GM12864 (cell line): ENCODE results near the gene CCK.
"Not testable (repeated sequence)": the region's sequence is repeated elsewhere in the genome, so short reads cannot be mapped to it uniquely, and the experiment has no call there.

Source experiments
- DNase-seq: peaks from one replicate; pipeline ENCODE4 v3.0.0-alpha.2; 2011; ENCODE audit warnings: low read depth
- H3K4me3 ChIP-seq: 2 replicates; pipeline ENCODE4 v1.5.1; 2011; ENCODE audit warnings: mild to moderate bottlenecking, low read depth, low read length, control low read depth
- TF ChIP-seq, protein P1 (sequence below): IDR thresholded peaks from 2 replicates; pipeline ENCODE4 v1.5.1; 2011; ENCODE audit warnings: low read depth, mild to moderate bottlenecking, moderate library complexity, low read length, control low read depth, inconsistent platforms; ENCODE audit errors: missing control alignments

The CCK gene

DNA sequence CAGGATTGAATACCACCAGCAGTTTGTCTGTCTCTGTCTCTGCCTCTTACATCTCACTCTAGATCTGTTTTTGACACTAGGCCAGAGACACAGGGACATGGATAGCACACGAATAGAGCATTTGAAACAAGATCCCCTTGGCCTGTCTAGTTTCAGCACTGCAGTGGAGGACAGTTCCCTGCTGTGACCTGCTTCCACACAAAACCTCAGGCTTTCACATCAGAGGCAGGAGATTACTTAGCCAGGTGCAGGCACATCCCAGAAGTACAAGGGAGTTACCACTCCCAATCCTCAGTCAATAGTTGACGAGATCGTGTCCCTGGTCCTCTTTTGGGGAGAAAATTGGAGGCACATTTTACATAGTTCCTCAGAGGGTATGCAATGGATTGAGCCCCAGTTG, 34.0 kb upstream of the CCK start:
- no peak for DNase-seq
- H3K4me3 ChIP-seq = no peak overlapping the region
- TF ChIP-seq, protein P1, sequence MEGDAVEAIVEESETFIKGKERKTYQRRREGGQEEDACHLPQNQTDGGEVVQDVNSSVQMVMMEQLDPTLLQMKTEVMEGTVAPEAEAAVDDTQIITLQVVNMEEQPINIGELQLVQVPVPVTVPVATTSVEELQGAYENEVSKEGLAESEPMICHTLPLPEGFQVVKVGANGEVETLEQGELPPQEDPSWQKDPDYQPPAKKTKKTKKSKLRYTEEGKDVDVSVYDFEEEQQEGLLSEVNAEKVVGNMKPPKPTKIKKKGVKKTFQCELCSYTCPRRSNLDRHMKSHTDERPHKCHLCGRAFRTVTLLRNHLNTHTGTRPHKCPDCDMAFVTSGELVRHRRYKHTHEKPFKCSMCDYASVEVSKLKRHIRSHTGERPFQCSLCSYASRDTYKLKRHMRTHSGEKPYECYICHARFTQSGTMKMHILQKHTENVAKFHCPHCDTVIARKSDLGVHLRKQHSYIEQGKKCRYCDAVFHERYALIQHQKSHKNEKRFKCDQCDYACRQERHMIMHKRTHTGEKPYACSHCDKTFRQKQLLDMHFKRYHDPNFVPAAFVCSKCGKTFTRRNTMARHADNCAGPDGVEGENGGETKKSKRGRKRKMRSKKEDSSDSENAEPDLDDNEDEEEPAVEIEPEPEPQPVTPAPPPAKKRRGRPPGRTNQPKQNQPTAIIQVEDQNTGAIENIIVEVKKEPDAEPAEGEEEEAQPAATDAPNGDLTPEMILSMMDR = no peak

DNA sequence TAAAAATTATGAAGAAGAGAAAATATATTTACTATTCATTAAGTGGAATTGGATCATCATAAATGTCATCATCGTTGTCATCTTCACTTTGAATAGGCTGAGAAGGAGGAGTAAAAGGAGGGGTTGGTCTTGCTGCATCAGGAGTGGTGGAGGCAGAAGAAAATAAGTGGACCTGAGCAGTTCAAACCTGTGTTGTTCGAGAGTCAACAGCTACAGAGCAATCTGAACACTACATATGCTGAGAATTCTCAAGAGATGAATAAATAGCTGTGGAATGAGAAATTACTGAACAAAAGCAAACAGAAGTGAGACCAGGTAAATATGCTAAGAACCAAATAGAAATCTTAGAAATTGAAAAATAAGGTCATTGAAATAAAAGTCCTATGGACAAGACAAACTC, 32.3 kb upstream of the CCK start:
- TF ChIP-seq, protein P1 = no peak
- no peak overlapping the region for H3K4me3 ChIP-seq

DNA sequence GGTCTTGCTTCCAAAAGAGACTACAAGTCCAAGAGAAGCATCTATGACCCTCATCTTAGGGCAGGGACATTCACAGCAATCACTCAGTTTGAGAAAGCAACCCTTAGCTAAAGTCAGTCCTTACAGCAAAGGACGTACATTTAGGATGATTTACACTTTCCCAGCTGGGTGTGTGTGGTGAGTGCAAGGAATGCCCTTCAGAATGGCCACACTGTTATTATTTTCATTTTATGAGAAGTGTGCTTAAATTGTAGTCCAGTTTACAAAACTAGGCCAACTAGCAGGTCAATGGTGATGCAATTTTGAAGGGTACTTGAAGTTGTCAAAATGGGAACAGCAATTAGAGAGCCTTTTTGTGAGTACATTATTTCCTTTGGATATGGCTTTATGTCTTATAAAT, 26.0 kb upstream of the CCK start:
- TF ChIP-seq, protein P1 = no peak
- DNase-seq = no peak
- H3K4me3 ChIP-seq = no peak overlapping the region

More for the DNA sequence above, 32.3 kb upstream of the CCK start:
- DNase-seq = no peak

DNA sequence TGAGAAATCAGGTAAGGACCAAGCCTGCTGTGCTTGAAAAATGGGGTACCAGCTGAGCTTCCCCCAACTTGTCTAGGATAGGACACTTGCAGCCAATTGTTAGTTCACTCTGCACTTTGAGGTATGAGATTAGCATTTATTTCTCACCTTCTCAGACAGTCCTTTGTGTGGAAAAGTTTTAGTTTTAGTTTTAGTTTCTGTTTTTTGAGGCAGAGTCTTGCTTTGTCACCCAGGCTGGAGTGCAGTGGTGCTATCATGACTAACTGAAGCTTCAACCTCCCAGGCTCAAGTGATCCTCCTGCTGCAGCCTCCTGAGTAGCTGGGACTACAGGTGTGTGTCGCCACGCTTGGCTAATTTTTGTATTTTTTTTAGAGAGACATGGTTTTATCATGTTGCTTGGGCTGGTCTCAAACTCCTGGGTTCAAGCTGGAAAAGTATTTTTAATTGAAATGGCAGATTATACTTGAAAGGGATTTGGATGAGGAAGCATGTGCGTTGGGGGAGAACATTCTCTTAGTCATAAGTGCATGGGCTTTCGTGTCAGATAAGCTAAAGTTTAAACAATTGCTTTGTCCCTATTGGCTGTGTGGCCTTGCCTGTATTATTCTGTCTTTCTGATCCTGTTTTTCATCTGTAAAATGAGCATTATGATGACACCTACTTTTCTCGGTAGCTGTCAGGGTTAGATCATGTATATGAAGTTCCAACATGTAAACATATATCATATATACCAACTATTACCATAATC, 25.2 kb upstream of the CCK start:
- DNase-seq = no peak
- H3K4me3 ChIP-seq = no peak overlapping the region
- TF ChIP-seq, protein P1 = no peak

DNA sequence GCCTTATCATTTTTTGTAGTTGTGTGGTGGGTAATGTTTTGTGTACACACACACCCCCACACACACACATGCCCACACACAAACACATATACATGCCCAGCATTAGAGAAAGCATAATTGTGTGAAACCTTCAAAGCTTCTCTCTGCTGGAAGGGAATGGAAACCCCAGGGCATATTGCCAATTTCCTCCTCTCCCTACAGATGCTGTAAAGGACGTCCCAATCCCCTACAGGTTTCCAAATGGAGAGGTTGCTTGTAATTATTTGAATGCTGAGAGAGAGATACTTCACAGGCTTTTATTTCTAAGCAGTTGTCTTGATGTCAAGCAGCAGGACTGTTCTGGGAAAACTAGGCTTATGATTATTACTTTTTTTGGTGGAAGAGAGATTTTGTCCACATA, 23.0 kb upstream of the CCK start:
- no peak for DNase-seq
- TF ChIP-seq, protein P1 = no peak
- no peak overlapping the region for H3K4me3 ChIP-seq

DNA sequence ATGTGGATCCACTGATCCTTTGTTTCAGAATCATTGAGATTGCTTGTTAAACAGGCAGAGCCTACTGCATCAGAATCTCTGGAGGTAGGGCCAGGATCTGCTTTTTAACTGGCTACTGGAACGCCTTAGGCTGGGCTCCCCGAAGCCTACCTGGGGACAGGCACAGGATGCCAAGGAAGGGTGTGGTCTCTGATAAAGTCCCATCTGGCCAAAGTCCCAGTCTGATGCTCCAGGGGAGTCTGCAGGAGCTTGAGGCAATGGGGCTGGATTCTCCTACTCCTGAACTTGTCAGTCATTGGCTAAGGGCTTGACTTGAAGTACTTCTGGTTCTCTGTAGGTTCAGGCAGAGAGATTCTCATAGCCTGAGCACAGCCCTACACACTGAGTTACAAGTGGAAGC, 22.4 kb upstream of the CCK start:
- TF ChIP-seq, protein P1 = no peak
- no peak for DNase-seq

DNA sequence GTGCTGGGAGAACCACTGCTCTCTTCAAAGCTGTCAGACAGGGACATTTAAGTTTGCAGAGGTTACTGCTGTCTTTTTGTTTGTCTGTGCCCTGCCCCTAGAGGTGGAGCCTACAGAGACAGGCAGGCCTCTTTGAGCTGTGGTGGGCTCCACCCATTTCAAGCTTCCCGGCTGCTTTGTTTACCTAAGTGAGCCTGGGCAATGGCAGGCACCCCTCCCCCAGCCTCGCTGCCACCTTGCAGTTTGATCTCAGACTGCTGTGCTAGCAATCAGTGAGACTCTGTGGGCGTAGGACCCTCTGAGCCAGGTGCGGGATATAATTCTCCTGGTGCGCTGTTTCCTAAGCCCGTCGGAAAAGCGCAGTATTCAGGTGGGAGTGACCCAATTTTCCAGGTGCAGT, 21.4 kb upstream of the CCK start:
- not testable (repeated sequence) for H3K4me3 ChIP-seq, DNase-seq

More for the DNA sequence above, 22.4 kb upstream of the CCK start:
- H3K4me3 ChIP-seq = no peak overlapping the region

DNA sequence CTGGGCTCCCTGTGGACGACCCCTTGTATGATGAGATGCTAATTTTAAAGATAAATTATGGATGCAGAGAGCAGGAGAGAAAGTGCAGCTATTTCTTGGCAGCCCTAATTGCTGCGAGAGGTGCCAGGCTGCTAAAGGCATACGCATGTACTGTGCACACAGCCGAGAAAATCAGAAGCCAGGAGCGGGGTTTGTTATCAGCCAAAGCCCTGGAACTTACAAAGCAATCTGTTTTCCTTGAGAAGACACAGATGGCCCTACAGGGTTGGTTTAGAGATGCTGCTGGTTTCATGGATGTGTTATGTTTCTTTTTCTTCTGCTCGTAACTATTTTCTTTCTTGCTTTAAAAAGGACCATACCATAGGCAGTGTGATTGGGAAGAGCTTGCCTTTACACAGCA, 11.7 kb upstream of the CCK start:
- no peak overlapping the region for H3K4me3 ChIP-seq
- DNase-seq = no peak
- TF ChIP-seq, protein P1 = no peak
